ENCODE data around the gene EP400.
A peak's percentile ranks its signal among the peaks of the same experiment; 100 is the strongest.
"Not testable (repeated sequence)": the region's sequence is repeated elsewhere in the genome, so short reads cannot be mapped to it uniquely, and the experiment has no call there.

The EP400 gene

GRCh38 chr12:132076711-132077110, 127.0 kb downstream of the EP400 start:
- no peak overlapping the region for H3K4me3 ChIP-seq (ENCODE audit: low read length)
- no peak for TF ChIP-seq ZNF274 (IDR thresholded peaks at IDR 0.05; ENCODE audit: low read depth, low read length)

- no peak overlapping the region for H3K4me3 ChIP-seq (ENCODE audit: low read length)
- no peak for TF ChIP-seq ZNF274 (IDR thresholded peaks at IDR 0.05; ENCODE audit: low read depth, low read length)
These were observed 127.8 kb downstream of the EP400 start for GRCh38 chr12:132077322-132078100.

DNA sequence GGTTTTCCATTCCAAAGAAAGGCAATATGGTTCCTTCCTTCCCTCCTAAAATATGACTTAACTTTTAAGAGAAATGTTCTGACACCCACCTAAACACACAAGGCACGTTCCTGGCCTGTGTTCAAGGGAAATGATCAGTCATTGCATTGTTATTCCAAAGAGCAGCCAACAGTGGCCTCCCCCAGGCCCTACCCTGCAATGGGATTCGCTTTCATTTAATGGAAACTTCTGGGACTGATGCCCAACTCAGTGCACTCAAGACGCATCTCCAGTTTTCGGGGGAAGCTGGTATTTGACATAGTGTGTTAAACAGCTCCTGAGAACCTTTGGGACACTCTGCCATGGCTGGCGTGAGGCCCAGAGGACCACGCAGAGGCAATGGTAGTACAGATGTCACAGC, 128.4 kb downstream of the EP400 start:
- no peak for TF ChIP-seq ZNF274 (IDR thresholded peaks at IDR 0.05; ENCODE audit: low read depth, low read length)

GRCh38 chr12:132079200-132079599, 129.5 kb downstream of the EP400 start:
- H3K4me3 ChIP-seq (ENCODE audit: low read length), result no peak overlapping the region
- no peak for TF ChIP-seq ZNF274 (IDR thresholded peaks at IDR 0.05; ENCODE audit: low read depth, low read length)

More for the DNA sequence above, 128.4 kb downstream of the EP400 start:
- H3K4me3 ChIP-seq (ENCODE audit: low read length), result no peak overlapping the region

GRCh38 chr12:132079695-132080094, 130.0 kb downstream of the EP400 start:
- TF ChIP-seq ZNF274 (IDR thresholded peaks at IDR 0.05; ENCODE audit: low read depth, low read length), result no peak
- H3K4me3 ChIP-seq (ENCODE audit: low read length), result no peak overlapping the region

DNA sequence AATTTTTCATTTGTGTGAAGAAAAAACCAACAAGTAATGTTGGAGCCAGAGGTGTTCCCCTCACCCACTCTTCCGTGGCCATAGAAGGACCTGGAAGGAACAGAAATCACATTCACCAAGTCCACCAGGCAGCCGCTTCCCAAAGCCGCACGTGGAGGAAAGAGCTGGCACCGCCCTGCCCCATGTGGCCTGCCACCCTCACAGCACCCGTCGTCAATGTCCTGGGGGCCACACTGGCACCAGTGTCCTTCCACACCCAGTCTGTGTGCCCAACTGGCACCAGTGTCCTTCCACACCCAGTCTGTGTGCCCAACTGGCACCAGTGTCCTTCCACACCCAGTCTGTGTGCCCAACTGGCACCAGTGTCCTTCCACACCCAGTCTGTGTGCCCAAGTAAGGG, 130.8 kb downstream of the EP400 start:
- not testable (repeated sequence) for H3K4me3 ChIP-seq (ENCODE audit: low read length)

DNA sequence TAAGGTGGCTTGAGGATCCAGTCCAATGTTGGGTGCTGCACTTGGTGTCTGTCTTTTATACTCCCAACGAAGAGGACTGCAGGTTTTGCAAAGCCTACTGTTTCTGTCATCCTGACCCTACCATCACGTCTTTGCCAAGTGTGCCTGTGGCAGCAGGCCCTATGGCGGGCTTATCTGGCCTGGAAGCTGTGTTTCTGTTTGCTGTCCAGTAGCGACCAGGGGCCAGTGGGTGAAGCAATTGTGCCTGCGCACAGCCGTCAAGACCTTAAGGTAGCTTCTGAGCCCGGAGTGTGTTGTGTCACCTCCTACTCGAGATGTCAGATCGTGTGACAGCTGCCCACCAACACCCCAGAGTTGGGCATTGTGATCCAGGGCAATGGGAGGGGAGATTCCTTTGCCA, 131.7 kb downstream of the EP400 start:
- H3K4me3 ChIP-seq (ENCODE audit: low read length), result no peak overlapping the region
- TF ChIP-seq ZNF274 (IDR thresholded peaks at IDR 0.05; ENCODE audit: low read depth, low read length), result no peak

- H3K4me3 ChIP-seq (ENCODE audit: low read length), result peak overlapping the region; percentile 52; the same call in 1 of the 2 replicates
- no peak for TF ChIP-seq ZNF274 (IDR thresholded peaks at IDR 0.05; ENCODE audit: low read depth, low read length)
These were observed 133.8 kb downstream of the EP400 start for GRCh38 chr12:132083614-132083940.

- no peak for TF ChIP-seq ZNF274 (IDR thresholded peaks at IDR 0.05; ENCODE audit: low read depth, low read length)
- peak overlapping the region; percentile 85 for H3K4me3 ChIP-seq (ENCODE audit: low read length)
These were observed 134.3 kb downstream of the EP400 start for GRCh38 chr12:132083941-132084620.

- peak overlapping the region; percentile 85 for H3K4me3 ChIP-seq (ENCODE audit: low read length)
- TF ChIP-seq ZNF274 (IDR thresholded peaks at IDR 0.05; ENCODE audit: low read depth, low read length), result no peak
These were observed 135.0 kb downstream of the EP400 start for GRCh38 chr12:132084621-132085290.

GRCh38 chr12:132085291-132085635, 135.5 kb downstream of the EP400 start:
- no peak for TF ChIP-seq ZNF274 (IDR thresholded peaks at IDR 0.05; ENCODE audit: low read depth, low read length)
- H3K4me3 ChIP-seq (ENCODE audit: low read length), result peak overlapping the region; percentile 85

DNA sequence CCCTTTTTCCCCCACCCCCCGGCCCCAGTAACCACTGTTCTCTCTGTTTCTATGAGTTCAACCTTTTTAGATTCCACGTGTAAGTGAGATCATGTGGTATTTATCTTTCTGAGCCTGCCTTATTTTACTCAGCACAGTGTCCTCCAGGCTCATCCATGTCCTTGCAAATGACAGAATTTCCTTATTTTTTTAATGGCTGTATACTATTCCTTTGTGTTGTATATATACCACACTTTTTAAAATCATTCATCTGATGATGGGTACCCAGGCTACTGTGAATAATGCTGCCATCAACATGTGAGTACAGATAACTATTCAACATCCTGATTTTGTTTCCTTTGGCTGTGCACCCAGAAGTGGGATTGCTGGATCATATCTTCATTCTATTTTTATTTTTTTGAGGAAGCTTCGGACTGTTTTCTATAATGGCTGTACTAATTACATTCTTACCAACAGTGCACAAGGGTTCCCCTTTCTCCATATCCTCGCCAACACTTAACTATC, 139.7 kb downstream of the EP400 start:
- no peak for TF ChIP-seq ZNF274 (IDR thresholded peaks at IDR 0.05; ENCODE audit: low read depth, low read length)
- H3K4me3 ChIP-seq (ENCODE audit: low read length), result no peak overlapping the region

- no peak for TF ChIP-seq ZNF274 (IDR thresholded peaks at IDR 0.05; ENCODE audit: low read depth, low read length)
- H3K4me3 ChIP-seq (ENCODE audit: low read length), result no peak overlapping the region
These were observed 144.6 kb downstream of the EP400 start for GRCh38 chr12:132094269-132094891.

Measured in GM08714 (cell line).